Renal pelvis (tissue), 4 donors: Measurements from ENCODE around the gene OFD1. TPM values are rescaled to one million over a fixed set of nuclear protein-coding genes. Genes with fewer than 3 reads are reported as not detected.

ENCODE experiments used
- DNase-seq: peaks from one replicate; pipeline ENCODE4 v3.0.0-alpha.2; 2013
- polyA plus RNA-seq, 3 donors: library from polyadenylated mRNA; unstranded; fragments of 120-200 nt; gene quantifications; one replicate each; pipeline ENCODE4 v1.2.1, GENCODE V29; 2013; ENCODE audit not compliant: insufficient read length in 3 of 3

OFD1 gene
- polyA plus RNA-seq, 3 donors = 36.3 to 71.2 (median 48.1) TPM

DNA sequence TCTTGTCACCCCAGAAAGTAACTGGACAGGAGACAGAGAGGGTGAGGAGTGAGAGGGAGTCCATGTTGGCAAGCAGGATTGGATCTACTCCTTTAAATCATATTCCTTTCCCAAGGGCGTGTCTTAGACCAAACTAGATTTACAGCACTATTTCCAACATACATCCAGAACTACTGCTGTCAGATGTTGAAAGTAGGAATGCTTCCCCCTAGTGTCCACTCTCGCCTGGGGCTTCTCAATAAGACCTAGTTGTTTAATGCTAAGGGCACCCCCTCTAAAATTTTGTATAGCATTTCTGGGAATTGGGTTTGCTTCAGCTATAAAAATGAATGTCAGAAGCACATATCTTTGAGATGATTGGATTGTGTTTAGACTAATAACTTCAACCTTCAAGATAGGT lies 13.3 kb downstream of the OFD1 start:
- DNase-seq = no peak

DNA sequence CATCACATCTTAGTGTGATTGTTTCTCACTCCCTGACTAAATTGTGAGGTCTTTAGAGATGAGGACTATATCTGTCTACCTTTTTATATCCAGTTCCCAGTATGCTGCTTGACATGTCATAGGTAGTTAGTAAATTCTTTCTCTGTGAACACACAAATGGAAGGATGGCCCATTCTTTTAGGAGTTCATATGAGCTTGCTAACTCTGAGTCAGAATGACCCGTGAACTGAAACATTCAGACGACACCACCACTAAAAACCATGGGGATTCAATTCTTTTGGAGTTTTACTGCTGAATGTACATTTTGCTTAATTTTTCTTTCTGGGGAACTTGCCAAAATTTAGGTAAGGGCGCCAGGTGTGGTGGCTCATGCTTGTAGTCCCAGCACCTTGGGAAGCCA lies 13.9 kb downstream of the OFD1 start:
- no peak for DNase-seq

DNA sequence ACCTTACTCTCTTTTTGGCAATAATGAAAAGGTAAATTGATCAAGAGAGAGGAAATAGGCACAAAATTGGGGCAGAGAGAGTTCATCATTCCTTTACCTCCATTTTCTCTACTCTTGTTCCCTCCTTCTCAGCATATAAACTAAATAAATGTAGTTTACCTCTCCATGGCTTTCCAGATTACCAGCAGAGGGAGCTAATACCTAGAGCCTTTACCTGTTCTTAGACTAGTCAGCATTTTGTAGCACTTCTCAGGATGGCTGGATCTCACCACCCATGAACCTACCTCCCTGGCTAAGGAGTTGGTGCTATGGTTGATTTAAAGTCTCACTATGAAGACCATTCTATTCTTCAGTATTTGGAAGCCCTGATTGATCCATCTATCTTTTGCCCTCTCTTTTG lies 15.7 kb downstream of the OFD1 start:
- DNase-seq = no peak

DNA sequence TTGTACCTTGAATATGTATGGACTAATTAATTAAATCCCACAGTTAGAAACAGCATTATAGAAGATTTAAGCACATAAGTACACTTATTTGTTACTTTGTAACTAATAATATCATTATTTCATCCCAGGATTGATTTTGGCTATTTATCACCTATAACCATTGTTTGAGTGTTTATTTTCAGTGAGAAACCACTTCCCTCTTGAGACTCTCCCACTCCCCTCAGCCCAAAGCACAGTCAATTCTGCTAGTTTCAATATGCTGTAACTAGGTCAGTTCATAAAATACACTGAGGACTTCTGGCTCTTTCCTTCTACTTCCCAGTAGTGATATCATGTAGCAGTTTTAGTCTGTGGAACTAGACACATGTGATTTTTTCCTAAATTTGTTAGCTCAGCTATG lies 16.3 kb downstream of the OFD1 start:
- no peak for DNase-seq

DNA sequence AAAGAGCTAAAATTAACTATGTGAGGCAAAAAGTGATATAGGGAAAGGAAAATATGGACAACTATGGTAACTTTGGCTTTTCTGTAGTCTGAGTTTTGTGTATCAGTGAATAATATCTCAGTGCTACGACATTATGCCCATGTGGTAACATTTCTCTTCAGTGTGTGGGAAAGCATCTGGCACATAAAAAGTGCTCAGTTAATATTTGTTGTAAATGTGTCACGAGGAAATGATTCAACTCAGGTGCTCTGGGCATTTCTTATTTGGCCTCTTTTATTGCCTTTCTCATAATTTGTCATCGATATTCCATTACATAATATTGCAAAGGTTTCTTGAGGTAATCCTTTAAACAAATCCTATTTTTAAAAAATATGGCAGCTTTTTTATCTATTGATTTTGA lies 17.6 kb downstream of the OFD1 start:
- no peak for DNase-seq

DNA sequence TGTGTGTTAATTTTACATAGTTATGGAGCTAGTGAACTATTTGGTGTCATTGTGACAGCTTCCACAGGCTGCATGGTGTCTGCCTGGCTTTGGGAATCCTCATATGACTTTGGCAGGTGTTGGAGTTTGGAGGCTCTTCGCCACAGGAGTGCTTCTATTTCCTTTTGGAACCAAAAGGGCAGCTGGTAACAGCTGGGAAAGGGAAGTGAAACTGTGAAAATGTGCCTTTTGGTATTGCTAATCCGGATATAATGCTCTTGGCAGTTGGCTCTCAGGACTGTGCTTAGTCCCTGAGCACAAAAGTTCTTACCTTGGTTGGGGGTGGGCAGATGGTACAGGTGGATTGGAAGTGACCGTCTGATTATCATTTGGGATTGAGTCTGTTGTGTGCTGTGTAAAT lies 18.1 kb downstream of the OFD1 start:
- no peak for DNase-seq

DNA sequence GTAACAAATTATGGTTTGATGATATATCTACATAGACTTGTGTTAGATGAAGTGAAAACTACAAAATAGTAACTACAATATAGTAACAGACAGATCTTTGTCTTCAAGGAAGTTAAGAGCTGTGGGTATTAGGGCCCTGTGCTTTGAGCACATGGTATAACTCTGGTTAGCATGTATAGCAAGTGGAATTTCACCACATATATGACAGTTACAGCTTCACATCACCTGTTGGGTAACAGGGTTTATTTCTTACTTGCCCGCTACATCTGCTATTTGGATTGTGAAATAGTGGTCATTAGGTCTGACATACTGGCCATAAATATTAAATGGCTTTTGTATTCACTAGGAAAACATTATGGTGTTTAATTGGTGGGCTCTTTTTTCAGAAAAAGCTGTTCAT lies 20.2 kb downstream of the OFD1 start:
- no peak for DNase-seq

DNA sequence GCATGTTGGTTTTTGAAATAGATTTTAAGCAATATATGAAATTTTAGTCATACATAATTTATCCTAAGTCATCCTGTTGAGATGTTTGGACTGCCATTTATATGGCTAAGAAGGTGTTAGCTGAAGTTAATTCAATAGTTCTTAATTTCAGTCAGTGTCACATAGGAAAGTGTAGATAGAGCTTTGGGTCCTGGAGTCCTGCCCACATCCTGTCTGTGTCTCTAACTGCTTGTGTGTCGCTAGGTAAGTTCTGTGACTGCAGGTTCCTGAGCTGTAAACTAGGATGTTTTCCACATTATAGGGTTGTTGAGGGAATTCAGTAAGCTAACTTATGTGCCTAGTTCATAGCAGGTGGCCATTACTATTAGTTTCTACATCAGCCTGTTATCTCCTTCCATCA lies 20.7 kb downstream of the OFD1 start:
- no peak for DNase-seq

DNA sequence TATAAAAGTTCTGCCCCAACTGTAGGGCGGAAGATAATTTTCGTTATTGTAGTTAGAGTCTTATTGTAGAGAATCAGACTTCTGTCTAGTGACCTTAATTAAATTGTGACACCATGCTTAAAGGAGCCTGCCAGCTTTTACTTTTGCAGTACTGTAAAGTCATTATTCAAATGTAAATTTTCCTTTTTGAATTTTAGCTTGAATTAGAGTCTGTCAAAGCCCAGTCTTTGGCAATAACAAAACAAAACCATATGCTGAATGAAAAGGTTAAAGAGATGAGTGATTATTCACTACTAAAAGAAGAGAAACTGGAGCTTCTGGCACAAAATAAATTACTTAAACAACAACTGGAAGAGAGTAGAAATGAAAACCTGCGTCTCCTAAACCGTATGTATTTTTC lies 21.8 kb downstream of the OFD1 start:
- no peak for DNase-seq

DNA sequence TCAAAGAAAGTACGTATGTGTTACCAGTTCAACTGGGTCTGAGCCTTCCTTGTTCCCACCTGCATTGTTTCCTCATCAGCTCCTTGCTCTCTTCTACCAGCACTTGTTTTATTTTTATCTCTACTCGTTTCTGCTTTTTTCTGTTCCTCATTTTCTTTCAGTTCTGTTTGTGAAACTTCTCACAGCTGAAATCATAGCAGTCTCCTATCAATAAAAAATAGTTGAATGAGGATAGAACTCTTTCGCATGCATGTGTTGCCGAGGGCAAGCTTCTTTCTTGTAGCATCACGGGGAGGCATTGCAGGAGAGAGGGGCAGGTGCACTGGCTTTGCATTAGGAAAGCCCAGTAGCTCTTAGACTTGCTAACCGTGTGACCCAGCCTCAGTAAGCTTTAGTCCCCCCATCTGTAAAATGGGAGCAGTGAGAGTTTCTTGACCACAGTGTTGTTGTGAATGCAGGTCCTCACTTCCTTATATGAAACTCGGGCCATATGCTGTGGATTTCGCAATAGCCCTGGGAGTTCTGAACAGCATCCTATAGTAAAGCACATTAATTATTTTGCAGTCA lies 24.7 kb downstream of the OFD1 start:
- no peak for DNase-seq

DNA sequence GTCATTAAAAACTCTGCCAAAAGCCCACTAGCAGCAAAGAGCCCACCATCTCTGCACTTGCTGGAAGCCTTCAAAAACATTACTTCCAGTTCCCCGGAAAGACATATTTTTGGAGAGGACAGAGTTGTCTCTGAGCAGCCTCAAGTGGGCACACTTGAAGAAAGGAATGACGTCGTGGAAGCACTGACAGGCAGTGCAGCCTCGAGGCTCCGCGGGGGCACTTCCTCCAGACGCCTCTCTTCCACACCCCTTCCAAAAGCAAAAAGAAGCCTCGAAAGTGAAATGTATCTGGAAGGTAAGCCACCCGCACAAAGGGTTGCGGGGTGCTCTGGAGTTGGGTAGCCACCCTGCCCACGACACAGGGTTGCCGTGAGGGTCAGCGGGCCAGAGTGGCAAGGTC lies 25.9 kb downstream of the OFD1 start:
- DNase-seq = no peak

DNA sequence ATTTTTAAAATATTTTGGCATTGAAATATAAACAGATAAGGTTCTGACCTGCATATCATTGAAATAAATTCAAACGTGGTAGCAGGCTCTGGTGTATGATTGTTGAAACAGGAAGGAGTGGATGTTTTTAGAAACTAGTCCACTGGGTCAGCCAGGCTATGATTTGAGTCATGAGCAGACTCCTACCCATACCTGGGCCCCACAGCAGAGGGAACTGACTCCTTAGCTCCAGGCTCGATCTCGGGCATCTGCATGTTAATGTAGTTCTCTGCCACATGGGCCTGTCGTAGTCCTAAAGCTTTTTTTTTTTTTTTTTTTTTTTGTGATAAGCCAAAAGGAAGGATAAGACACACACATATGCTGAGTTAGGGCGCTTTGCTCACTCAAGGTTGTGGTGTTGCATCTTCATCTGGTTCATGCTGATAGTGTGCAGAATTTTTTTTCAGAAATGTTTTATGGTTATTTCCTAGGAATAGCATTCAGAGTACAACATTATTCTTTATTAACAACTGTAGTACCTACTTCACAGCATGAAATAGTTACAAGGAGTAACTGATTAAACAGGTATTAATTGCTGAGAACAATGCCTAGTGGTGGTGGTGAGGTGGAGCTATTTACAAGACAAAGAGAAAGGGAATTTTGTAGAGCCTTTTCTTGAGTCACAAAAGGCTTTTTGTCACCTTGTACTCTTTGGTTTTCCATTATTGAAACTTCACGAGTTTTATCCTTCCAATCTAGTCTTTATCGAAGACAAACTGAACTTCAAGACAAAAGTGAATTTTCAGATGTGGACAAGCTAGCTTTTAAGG lies 27.3 kb downstream of the OFD1 start:
- no peak for DNase-seq

DNA sequence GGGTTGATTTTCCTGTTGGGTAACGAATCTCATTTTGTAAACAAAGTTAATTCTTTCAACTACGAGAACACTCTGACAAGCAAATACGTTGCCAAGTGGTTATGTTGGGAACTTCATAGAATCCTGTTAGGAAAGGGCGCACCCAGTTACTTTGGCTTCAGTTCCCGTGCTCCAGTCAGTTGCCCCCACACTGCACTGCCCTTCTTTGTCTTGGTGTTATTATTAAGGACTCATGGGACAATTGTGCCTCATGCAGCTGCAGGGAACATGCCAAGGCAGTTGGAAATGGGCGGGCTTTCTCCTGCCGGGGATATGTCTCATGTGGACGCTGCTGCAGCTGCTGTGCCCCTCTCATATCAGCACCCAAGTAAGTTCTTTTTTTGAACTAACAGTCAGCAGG lies 28.9 kb downstream of the OFD1 start:
- DNase-seq = no peak

DNA sequence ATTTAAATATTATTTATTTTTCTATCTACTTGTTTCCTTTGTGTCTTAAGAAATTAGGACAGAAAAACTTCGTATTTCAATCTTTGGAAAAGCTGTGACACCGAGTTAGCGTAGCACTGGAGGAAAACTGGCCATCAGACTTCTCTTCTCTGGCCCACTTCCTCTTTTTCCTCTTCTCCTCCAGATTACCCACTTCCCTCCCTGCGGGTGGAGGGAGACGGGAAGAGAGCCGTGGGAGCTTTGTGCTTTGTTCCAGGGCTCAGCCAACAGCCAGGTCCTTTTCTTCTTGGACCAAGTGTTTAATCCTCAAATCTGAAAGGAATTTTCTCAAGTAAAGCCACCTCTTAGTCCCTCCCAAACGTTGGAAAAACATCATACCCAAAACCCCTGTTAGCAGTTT lies 29.7 kb downstream of the OFD1 start:
- no peak for DNase-seq

DNA sequence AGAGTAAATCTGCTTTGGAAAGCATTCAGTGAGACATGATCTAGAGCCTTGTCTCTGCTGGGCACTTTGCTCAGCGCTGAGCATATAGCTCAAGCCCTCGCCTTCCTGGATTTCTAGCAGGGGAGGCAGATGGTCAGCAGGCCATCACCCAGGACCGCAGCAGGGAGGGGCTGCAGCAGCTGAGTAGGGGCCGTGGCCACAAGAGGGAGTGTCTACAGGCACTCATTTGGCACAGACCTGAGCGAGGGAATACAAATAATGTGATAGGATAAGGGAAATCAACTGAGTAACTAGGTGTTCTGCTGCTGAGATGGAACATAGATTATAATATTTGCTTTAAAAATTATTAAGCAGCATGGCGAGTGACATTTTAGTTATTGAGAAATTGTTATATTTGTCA lies 30.2 kb downstream of the OFD1 start:
- DNase-seq = peak; percentile 8

DNA sequence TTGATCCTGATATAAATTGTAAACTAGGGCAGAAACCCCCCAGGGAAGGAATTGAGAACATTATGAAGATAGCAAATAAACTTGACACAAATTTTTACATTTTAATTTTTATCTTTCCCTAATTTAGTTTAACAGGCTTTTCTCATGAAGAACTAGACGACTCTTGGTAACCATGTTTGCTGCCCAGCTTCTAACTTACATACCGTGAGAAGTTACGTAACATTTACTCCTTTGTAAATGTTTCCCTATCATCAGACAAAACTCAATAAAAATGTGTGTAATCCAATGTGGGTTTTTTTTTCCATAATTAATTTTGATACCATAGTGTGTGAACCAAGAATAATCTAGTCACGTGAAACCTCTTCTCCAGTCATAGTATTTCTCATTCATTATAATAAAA lies 34.4 kb downstream of the OFD1 start:
- DNase-seq = no peak

DNA sequence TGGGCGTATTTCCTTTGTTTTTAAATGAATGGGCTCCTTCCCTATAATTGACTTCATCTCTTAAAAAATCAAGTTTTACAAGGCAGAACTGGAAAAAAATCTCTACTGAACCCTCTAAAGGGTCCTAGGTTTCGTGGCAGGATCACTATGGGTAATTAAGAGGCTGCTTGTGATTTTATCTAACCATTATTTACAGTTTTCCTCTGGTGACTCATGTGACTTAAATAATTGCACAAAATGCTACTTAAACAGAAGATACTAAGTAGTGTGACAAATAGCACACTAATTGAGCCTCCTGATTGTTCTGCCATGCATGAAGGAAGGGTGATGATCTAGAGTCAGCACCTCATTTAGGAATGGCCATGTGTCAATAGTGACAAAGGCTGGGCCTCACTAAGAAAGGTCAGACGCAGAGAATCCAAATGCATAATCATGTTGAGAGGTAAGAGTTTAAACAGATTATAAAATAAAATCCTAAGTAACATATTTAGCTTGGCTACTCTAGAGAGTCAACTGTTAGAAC lies 35.5 kb downstream of the OFD1 start:
- no peak for DNase-seq

DNA sequence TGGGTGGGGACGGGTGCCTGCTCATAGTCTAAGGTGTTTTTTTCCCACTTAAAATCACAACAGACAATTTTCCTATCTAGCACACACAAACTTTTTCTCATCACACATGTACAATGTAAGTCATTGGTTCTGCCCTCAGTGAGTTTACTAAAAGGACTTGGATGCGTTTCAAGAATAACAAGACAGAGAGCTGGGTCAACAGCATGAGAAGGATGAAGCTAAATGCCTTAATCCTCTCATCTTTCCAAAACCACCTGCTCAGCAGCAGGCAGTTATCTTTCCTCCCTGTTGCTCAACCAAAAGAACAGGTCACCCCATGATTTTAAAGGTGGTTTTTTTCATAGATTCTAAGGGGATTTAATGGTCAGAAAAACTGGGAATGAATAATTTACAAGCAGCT lies 40.1 kb downstream of the OFD1 start:
- DNase-seq = no peak

DNA sequence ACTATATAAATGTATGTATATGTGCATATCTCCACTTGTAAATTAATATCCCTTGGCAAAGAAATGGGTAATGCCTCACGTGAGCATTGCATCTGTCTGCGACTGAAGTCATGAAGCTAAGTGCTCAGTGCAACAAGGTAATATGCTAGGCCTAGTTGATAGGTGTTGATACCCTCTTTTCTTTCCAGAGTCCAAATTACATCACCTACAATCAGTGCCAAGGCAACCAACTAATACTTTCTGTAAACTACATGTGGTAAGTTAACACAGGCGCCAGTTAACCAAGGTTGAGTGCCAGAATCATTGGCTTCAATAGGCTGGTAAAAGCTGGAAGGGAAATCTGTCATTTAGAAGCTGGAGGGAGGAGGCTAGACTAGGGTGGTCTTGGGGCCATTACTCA lies 41.3 kb downstream of the OFD1 start:
- DNase-seq = no peak

DNA sequence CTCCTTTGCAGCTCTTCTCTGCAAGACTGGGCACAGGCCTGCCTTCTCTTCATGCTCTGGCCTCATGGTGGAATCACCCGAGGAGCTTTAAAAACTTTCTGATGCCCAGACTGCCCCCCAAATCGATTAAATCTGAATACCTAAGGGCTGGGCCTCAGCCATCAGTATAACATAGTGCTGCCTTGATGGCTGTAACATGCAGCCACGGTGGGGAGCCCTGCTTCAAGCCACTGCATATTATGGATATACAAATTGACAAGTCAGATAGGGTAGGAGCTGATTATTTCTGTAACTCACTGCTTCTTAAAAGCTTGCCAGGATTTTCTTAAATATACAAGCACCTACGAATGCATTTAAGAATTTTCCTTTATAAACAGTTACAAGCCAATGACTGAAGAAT lies 41.8 kb downstream of the OFD1 start:
- DNase-seq = no peak

DNA sequence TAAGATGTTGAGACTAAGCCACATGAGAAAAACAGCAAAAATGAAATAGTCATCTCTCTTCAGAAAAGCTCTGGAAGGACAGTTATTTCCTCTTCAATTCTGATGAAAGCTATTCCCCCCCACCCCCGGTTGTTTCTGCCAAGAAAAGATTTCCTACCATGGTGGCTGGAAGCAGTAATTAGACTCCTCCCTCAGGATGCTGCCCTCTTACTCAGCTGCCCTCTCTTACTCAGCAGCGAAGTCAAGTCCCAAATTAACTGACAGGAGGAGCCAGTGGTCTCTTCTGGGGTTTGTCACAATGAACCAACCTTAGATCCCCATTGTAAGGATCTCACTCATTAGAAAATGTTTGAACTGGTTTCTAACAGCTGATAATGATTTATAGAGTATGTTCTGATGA lies 44.4 kb downstream of the OFD1 start:
- DNase-seq = no peak

DNA sequence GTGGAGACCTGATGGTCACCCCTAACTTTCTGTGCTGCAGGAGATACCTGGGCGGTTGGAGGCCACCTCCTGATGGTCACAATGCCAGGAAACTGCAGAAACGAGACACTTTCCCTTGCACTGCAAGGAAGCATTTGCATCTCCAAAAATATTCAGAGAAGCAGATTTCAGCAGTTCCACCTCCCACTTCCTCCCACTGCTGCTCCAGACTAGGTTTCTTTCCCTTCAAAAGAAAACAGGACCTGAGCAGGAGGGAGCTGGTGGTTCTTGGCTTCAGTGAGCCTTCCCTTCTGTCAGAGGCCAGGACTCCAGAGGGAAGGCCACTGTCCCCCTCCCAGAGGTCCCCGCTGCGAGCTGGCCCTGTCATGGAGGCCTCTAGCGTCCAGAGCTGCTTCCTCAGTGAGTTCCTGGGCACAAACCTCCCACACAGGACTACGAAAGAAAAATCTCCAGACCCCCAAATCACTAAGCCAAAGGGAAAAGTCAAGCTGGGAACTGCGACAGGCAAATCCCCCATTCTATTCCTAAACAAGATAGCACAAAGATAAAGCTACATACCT lies 46.4 kb downstream of the OFD1 start:
- DNase-seq = no peak

DNA sequence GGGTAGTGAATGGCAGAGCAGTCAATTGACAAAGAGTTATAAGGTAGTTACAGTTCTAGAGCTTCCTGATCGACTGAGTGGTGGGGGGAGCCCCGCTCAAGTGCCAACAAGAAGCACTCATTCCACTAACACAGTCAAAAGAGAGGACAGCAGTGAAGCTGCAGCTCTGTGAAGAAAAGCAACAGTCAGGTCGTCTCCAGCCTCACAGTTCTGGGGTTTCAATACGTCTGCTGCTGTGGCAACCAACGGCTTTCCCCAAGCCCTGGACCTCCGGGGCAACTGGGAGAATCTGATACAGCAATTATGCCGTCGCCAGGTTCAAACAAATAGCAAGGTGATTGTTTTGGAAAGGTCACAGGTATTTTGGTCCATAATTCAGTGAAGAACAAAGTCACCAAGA lies 51.5 kb downstream of the OFD1 start:
- no peak for DNase-seq
